HG02885 (cell line): ENCODE results near the gene PCNX2.
"Not testable (repeated sequence)": the region's sequence is repeated elsewhere in the genome, so short reads cannot be mapped to it uniquely, and the experiment has no call there.

Experiments used
- ATAC-seq: cut with Tn5 transposase; IDR thresholded peaks from one replicate; pipeline ENCODE4 v1.9.1; 2021; ENCODE audit warnings: mild to moderate bottlenecking; ENCODE audit not compliant: unreplicated experiment, poor library complexity

The PCNX2 gene

DNA sequence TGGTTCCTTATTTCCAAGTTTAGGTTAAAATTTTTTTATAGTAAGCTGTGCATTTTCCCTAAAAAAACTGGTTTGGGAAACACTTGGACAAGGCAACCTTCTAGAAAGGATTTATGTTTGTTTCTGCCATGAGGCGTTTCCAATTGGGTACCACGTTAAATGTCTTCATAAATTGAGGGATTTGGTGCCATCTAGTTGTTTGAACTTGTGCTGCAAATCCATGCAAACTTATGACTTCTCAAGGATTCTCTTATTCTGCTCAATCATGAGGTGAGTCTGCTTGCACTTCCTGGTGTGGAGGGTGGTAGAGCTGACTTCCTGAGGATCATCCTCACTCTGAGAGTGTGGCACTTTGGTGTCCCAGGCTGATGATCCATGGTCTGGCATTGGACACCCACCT lies 123.3 kb downstream of the PCNX2 start:
- ATAC-seq, result no peak

- ATAC-seq, result no peak
Observed at GRCh38 chr1:233170741-233171140, 124.8 kb downstream of the PCNX2 start.

DNA sequence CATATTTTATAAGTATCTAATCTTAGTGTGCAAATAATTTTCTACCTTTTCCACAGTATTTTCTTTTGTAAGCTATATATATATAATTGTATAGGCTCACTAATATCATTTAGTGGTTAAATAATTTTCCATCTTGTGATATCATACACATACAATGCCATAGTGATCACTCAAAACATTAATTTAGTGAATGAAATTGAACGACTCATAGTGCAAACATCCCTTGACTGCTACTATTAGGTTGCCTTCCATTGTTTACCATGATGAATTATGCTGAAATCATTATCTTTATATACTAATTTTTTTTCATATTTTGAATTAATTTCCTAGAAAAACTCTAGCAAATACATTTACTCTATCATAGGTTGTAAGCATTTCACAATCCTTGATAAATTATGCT lies 127.1 kb downstream of the PCNX2 start:
- ATAC-seq, result no peak

DNA sequence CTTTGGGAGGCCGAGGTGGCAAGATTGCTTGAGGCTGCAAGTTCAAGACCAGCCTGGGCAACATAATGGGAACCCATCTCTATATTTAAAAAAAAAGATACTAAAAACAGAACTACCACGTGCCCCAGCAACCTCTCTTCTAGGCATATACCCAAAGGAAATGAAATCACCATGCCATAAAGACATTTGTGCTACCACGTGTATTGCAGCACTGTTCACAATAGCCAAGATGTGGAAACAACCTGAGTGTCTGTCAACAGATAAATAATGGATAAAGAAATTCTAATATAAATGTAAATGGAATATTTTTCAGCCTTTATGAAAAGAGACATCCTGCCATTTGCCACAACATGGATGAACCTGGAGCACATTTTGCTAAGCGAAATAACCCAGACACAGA lies 128.6 kb downstream of the PCNX2 start:
- no peak for ATAC-seq

- ATAC-seq, result no peak
Observed at GRCh38 chr1:233163696-233164095, 131.8 kb downstream of the PCNX2 start.

GRCh38 chr1:233158322-233158721 lies 137.2 kb downstream of the PCNX2 start:
- no peak for ATAC-seq

DNA sequence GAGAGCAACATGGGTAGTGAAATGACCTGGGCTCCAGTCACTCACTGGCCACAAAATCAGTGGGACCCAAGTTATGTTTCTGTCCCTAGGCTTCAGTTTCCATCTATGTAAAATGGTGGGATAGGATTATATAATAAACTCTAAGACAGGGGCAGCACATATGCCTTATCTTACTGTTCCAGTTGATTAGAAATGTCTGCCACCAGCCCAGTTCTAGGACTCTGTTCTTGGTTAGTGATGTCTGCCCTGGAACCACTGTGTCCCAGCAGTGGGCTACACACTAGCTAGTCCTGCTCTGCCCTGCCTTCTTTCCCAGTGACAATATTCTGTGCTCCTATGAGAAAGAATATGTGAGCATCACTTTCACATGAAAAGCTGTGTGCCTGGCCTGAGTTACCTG lies 138.3 kb downstream of the PCNX2 start:
- ATAC-seq, result no peak

DNA sequence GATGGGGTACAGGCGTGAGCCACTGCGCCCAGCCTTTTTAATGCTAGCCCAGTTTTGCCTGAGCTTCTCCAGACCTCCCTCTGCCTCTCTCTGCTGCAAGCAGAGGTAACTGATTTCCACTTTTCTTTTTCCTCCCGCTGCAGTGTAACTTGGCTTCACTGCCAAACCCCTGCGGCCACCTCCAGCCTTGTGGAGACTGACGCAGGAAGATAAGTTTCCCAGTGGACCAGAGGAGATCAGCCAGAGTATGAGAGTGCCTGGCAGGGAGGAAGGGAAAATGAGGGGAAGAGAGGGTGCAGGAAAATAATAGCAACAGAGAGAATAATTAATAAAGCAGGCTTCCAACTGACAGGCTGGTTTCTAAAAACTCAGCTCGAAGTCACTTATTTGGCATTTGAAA lies 143.7 kb downstream of the PCNX2 start:
- no peak for ATAC-seq

DNA sequence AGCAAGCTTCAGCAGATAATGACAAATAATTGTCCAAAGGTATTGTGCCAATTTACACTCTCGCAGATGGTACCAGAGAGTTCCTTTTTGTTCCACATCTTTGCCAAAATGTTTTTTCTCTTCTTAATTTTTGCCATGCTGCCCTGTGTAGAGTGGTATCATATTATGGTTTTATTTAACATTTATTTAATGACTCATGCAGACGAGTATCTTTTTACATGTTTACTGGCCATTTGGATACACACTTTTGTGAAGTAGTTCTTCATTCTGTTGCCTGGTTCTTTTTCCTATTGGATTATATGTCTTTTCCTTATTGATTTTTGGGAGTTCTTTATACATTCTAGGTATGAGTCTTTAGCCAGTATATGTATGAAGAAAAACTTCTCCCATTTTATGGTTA lies 151.1 kb downstream of the PCNX2 start:
- no peak for ATAC-seq

DNA sequence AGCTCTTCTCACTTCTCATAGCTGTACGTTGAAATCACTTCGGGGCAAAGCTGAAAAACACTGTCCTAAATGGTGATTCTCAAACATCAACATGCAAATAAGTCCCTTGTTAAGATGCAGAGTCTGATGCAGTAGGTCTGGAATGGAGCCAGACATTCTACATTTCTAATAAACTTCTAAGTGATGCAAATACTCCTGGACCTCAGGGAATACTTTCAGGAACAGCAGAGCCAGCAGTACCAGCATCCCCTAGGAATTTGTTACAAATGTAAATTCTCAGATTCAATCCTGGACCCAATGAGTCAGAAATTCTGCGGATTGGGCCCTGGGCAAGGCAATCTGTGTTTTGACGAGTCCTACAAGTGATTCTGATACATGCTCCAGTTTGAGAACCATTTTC lies 152.3 kb downstream of the PCNX2 start:
- ATAC-seq, result no peak

DNA sequence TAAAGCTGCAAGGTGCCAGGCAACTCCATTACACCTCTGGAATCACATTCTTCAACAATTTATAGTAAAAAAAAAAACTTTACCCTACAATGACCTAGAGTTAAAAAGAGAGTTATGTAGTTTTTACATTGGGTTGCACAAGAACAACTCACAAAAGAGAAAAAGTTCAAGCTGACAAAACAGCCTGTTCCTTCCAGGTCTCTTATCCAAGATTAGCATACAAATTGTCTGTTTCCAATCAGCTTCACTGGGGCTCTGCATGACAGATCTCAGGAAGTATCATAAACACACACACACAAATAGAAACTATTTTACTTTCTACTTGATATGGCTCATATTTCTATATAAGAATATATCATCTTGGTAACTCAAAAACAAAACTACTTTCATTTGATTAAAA lies 154.6 kb downstream of the PCNX2 start:
- ATAC-seq, result no peak

DNA sequence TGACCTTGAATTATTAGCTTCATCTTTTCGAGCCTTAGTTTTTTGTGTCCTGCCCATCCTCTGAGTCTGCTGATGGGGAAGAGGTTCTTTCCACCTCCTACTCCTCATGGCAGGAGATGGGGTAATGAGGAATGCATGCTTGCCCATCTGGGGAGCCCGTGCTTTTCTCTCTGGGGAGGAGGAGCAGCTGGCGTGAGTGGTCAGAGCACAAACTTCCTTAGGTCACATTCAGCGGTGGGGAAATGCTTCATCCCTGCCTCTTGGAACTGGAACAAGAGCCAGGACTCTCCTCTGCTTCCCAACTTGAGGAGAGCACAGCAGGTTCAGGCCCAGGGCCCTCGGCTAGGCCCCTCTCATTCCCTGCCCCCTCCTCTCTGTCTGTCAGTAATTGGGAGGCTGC lies 155.0 kb downstream of the PCNX2 start:
- ATAC-seq, result no peak

GRCh38 chr1:233138788-233139585 lies 156.5 kb downstream of the PCNX2 start:
- ATAC-seq, result no peak

DNA sequence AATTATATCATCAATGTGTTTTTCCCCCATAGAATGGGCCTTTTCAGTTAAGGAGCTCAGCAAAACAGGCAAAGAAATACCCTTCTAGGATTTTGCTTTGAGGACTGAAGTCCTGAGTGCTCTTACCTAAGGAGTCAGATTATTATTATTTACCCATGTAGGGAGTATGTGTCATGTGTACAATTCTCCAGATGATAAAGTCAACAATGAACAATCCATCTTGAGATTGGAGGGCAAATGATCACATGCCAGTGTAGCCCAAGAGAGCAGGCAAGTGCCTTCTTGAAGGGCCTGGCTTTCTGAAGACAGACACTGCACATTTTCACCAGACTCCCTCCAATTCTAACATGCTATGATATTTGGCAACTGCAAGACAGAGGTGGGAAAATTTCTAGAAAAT lies 159.7 kb downstream of the PCNX2 start:
- ATAC-seq, result no peak

DNA sequence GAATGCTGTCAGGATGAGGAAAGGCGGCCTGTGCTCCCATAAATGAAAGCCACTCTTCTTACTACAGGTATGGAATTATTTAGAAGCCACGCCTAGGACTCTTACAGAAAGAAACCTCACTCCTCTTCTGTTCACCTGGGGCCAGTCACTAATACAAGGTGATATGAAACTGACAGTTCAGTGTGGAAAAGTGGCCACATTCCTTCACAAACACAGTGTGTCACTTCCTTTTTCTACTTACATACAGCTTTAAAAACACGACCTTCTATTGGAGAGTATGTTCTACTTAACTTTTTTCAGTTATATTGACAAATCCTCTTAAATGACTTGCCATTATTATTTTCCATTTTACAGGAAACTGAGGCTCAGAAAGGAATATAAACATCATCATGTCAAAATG lies 163.1 kb downstream of the PCNX2 start:
- ATAC-seq, result no peak

GRCh38 chr1:233129031-233129430 lies 166.5 kb downstream of the PCNX2 start:
- ATAC-seq, result not testable (repeated sequence)

GRCh38 chr1:233127157-233127556 lies 168.4 kb downstream of the PCNX2 start:
- no peak for ATAC-seq

GRCh38 chr1:233122779-233123178 lies 172.7 kb downstream of the PCNX2 start:
- ATAC-seq, result no peak

DNA sequence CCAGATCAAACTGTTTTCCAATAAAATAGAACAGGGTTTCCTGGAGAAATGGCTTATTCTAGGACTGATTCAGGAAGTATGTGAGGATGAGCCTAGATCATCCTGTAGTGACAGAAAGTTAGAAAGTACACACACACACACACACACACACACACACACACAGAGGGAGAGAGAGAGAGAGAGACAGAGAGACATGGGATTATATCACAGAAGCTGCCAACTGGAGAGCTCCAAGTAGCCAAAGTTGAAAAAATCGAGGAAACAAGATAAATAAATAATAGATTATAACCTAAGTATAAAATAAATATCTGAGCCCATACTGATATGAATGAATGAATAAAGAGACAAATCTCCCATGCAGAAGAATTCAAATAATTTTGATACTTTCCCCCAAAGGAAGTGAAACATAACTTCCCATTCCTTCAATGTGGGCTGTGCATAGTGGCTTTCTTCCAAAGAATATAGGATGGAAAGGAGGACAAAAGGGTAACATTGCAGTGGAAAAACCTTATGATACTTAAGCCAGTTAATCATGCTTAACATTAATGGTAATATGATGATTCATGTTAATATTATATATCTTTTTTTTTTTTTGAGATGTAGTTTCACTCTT lies 173.5 kb downstream of the PCNX2 start:
- ATAC-seq, result no peak

DNA sequence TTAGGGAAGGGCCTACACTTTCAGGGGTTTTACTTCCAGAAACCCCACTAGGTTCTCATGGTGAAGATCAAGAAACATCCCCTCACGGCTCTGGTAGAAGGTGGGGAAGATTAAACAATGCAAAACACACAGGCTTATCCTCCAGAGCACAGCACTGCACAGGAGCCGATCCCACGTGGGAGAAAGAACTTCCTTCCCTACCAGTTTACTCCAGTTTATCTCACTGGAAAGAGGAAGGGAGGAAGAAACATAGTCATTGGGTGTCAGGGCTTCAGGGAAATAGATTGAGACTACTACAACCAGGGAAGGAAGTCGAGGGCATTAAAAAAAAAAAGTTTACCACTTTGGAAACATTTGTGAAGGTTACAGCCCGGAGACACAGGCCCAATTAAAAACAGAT lies 180.7 kb downstream of the PCNX2 start:
- no peak for ATAC-seq

GRCh38 chr1:233114159-233114558 lies 181.4 kb downstream of the PCNX2 start:
- ATAC-seq, result no peak
